Fibroblast of the aortic adventitia (primary cell): ENCODE measurements around the gene TBC1D12. TPM values are rescaled to one million over a fixed set of nuclear protein-coding genes. Genes with fewer than 3 reads are reported as not detected.

Experiments
- DNase-seq: peaks from one replicate; pipeline ENCODE4 v3.0.0-alpha.2; 2010; ENCODE audit warnings: low read depth
- H3K4me3 ChIP-seq: 2 replicates; pipeline ENCODE4 v1.5.1; 2011; ENCODE audit warnings: low read depth, mild to moderate bottlenecking, control low read depth, low read length, moderate library complexity
- CTCF ChIP-seq: IDR thresholded peaks from 2 replicates; pipeline ENCODE4 v1.5.1; 2011; ENCODE audit warnings: mild to moderate bottlenecking, low read length, control low read depth, inconsistent platforms; ENCODE audit not compliant: insufficient read depth
- total RNA-seq: library from RNA; depleted of rRNA; stranded (reverse); fragments of >200 nt; gene quantifications from 2 replicates; pipeline ENCODE4 v1.2.3, GENCODE V29; 2012; ENCODE audit warnings: low replicate concordance

TBC1D12 gene
- total RNA-seq, 1 donor: 11.8 TPM

- DNase-seq: no peak
- H3K4me3 ChIP-seq: no peak overlapping the region
- no peak for TF ChIP-seq CTCF
Measured at GRCh38 chr10:94413361-94413760, 11.0 kb downstream of the TBC1D12 start.

GRCh38 chr10:94416896-94417295, 14.6 kb downstream of the TBC1D12 start:
- TF ChIP-seq CTCF: no peak
- H3K4me3 ChIP-seq: no peak overlapping the region
- DNase-seq: no peak

GRCh38 chr10:94417321-94417720, 15.0 kb downstream of the TBC1D12 start:
- DNase-seq: no peak
- TF ChIP-seq CTCF: no peak
- H3K4me3 ChIP-seq: no peak overlapping the region

GRCh38 chr10:94420516-94420915, 18.2 kb downstream of the TBC1D12 start:
- no peak overlapping the region for H3K4me3 ChIP-seq
- TF ChIP-seq CTCF: no peak
- DNase-seq: no peak

- TF ChIP-seq CTCF: no peak
- DNase-seq: no peak
- no peak overlapping the region for H3K4me3 ChIP-seq
Measured at GRCh38 chr10:94420998-94421528, 18.7 kb downstream of the TBC1D12 start.

GRCh38 chr10:94423627-94424026, 21.3 kb downstream of the TBC1D12 start:
- no peak for TF ChIP-seq CTCF
- H3K4me3 ChIP-seq: no peak overlapping the region
- DNase-seq: peak; percentile 50

GRCh38 chr10:94424714-94425337, 22.5 kb downstream of the TBC1D12 start:
- no peak for DNase-seq
- no peak overlapping the region for H3K4me3 ChIP-seq
- no peak for TF ChIP-seq CTCF
